GDM1 (cell line): ENCODE data around the gene CERS2.
A peak's percentile ranks its signal among the peaks of the same experiment; 100 is the strongest.

Source experiments
- DNase-seq: peaks from one replicate; lab custom pipeline; 2025; lab: John Stamatoyannopoulos, UW

CERS2 gene

GRCh38 chr1:150974580-150975478 lies at the start of gene CERS2:
Gene CERS2 (minus strand): TSS chr1:150974835. CDS start chr1:150969090, 5,745 bp downstream.
- peak; percentile 72 for DNase-seq

- peak; percentile 32 for DNase-seq
Measured at GRCh38 chr1:151013518-151013917, 38.9 kb upstream of the CERS2 start.

DNA sequence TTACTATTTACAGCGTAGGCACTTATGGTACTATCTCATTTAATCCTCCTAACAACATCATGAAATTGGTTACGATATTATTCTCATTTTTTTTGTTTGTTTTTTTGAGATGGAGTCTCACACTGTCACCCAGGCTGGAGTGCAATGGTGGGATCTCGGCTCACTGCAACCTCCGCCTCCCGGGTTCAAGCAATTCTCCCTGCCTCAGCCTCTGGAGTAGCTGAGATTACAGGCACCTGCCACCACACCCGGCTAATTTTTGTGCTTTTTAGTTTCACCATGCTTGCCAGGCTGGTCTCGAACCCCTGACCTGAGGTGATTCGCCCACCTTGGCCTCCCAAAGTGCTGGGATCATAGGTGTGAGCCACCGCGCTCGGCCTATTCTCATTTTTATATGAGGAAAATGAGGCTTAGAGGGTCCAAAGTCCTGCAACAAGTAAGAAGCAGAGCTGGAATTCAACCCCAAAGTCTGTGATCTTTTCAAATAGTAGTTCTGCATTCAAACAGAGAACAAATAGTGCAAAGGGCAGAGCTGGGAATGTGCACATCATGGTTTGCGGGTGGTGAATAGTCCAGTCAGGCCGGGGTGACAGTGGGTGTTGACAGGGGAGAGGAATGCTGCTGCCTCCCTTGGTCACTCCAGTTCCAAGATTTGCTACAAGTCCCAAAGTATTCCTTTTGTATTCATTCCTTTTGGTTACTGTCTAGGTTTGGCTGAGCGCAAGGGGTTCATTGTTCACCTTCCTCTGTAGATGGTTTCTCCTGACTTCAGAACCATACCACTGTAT lies 38.2 kb upstream of the CERS2 start:
- no peak for DNase-seq

- DNase-seq: no peak
Measured at GRCh38 chr1:151011154-151011850, 36.7 kb upstream of the CERS2 start.

- DNase-seq: no peak
Measured at GRCh38 chr1:151010346-151010726, 35.7 kb upstream of the CERS2 start.

DNA sequence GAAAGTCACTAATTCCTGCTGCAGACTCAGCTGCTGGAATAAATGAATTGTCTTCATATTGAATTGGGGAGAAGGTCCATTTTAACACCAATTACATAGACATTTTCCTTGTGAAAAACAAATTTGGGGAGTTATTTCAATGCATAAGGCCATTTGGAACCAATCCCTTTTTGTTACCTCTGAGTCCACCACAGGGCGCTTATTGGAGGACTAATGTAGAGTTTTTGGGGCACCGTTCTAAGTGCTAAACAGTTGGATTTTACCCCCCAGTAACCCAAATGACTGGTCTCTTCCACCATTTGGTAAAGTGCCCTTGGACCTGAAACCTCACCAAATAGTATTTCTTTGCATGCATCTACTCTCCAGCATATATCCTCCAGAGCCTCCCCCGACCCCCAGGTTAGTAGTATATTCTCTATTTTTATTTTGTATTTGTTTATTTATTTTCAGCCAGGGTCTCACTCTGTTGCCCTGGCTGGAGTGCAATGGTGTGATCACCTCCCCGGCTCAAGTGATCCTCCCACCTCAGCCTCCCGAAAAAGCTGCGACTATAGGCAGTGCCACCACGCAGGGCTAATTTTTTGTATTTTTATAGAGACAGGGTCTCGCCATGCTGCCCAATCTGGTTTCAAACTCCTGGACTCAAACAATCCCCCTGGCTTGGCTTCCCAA lies 35.2 kb upstream of the CERS2 start:
- DNase-seq: no peak

- no peak for DNase-seq
Measured at GRCh38 chr1:151009206-151009587, 34.6 kb upstream of the CERS2 start.

DNA sequence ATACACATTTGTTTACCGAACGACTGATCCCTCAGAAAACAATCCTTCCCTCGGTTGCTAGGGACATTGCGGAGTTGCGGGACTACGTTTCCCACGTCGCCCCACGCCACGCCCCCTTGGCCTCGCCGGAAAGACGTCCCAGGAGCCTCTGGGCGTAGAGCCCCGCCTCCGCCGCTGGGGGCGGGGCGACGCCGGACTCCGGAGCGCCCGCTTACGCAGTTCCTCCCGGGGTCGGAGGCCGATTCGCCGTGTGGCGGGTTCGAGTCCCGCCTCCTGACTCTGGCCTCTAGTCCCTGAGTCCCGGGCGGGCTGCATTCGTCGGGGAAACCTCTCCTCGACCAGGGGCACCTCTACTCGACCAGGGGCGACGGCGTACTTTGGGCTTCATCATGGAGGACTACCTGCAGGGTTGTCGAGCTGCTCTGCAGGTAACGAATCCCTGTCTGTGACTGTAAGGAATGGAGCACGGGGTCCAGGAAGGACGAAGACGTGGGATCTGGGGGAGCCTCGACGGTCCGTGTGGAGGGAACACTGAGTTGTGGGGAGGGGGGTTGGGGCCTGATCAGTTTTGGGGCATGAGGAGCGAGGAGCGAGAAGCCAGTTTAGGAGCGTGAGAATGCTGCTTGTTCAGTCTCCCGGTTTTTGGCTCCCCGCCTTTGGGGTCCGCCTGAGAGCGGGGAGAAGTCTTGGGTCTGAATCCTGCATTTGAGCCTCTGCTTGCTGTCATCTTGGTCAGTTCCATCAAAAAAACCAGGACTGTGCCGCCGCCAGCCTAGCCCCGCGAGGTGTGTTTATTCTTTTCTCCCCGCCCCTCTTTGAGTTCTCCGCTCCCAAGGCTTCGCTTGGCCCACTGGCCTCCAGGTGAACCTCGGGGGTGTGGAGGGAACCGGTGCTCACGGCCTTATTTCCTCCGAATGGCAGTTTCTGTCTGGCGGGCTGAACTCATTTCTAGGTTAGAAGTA lies 33.9 kb upstream of the CERS2 start, which contains the start of gene PRUNE1:
PRUNE1 (plus strand) TSS at position 206 of the 962 bp plus-strand sequence; CDS start at position 390, 184 bp downstream.
- peak; percentile 91 for DNase-seq

DNA sequence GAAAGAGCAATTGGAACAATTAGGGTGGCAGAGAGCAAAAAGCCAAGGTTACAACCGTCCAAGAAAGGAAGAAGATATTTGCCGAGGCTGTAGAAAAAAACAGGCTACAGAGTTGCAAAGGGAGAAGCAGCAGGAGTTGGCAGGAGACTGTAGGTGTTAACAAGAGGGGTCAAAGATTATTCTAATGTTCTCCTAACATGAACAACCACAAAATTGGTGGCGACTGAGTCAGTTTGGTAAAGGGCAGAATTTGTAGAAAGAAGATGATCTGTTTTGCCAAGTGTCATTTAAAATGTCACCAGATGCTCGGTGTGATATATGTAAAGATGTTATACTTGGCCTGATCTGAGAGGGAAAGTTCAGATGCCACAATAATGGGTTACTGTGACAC lies 33.2 kb upstream of the CERS2 start:
- DNase-seq: no peak

- DNase-seq: peak; percentile 78
Measured at GRCh38 chr1:151006327-151007052, 31.9 kb upstream of the CERS2 start, which contains the start of gene MINDY1. Gene MINDY1 (minus strand): TSS chr1:151006902. CDS start chr1:151002617, 4,285 bp downstream.

GRCh38 chr1:151005729-151006319 lies 31.2 kb upstream of the CERS2 start:
- no peak for DNase-seq

DNA sequence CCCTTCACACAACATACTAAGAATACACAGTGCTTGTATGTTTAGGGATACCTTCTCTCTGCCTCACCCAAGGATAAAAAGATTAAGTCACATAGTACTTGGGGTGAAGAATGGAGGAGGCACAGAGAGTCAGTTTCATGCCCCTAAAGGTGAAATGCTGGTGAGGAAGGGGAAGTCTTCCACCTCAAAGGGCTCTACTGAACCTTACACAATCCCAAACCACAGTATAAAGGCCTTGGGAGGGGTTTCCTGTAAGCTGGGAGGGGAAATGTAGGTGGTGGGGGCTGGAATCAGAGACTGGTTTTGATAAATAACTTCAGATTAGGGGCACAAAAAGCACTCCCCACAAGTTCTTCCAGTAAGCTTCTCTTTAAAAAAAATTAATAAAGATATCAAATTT lies 28.5 kb upstream of the CERS2 start:
- no peak for DNase-seq

DNA sequence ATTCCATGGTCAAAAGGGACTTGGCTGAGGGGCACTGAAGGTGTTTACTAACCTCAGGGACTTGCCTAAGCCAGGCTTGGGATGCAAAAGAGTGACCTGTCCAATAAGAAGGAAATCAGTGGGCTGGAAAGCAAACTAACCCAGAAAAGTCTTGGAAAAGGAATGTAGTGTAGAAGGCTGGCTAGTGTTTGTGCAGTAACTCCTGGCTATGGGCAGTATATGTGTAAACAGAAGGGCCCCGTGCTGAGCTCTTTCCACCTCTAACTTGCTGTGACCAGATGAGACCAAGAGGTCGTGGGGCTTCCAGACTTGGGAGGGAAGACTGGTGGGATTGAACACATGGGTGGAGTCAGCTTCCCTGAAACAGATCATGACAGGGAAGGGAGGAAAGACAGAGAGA lies 28.0 kb upstream of the CERS2 start:
- no peak for DNase-seq

- no peak for DNase-seq
Measured at GRCh38 chr1:151002051-151002450, 27.4 kb upstream of the CERS2 start.

DNA sequence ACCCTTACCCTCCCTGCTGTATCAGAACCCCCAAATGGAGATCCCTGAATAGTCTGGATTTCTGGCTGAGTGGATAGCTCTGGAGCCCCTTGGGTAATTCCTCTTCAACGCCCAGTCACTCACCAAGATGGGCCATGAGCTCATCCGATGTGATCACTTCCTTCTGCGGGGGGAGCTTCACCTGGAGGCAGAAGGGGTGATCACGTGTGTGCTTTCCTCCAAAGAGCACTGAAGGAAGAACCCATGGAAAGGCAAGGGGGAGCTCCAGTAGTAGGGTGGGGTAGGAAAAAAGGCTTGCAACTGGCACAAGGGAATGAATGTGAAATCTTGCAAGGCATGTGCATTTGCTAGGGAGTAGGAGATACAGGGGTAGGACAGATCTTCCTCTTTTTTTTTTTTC lies 27.0 kb upstream of the CERS2 start:
- DNase-seq: no peak

- DNase-seq: no peak
Measured at GRCh38 chr1:151000408-151000807, 25.8 kb upstream of the CERS2 start.

GRCh38 chr1:150999926-151000325 lies 25.3 kb upstream of the CERS2 start:
- DNase-seq: no peak

DNA sequence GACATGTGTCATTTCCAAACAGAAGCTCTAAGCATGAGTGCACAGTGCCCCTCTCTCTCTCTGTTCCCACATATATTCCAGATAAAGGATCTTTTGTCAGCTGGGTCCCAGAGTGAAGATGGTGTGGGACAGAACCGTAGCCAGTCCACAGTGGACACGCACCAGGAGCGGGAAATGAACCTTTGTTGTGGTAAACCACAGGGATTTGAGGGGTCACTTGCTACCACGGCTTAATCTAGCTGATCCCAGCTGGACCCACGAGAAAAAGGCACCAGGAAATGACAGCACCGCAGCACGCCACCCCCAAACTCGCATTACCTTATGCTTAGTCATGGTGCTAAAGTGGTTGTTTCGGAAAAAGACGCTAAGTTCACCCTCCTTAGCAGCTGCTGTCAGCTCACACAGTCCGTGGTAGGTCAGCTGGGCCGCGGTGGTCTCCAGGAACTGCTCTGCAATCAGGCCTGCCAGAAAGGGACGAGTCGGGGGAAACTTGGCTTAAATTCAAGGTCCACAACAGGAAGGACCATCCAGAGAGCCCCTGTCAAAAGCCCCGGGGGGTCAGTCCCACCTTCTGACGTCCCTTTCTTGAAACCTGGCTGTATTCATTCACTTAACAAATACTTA lies 24.5 kb upstream of the CERS2 start:
- peak; percentile 38 for DNase-seq

DNA sequence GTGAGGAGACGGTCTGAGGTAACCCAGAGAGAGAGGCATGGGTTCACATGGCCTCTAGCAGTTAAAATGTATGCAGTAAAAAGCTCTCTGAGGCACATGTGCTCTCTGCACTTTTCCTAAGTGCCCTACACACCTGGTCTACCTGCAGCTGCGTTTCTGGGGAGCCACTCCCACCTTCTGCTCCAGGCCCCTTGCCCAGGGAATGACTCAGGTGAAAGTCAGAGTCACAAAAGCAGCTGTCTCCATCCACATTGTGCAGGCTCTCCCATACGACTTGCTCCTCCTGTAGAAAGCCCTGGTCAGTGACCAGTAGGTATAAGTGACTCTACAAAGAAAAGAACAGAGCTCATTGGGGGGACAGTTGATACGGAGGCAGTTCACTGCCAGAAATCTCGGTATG lies 23.3 kb upstream of the CERS2 start:
- no peak for DNase-seq
